Measurements from ENCODE around the gene CHDH.

GRCh38 chr3:53830944-53831343 is 15.3 kb downstream of the CHDH start:
- TF ChIP-seq CTCF (optimal IDR thresholded peaks at IDR 0.05 in 1 of 3, IDR thresholded peaks at IDR 0.05 in 1 of 3, conservative IDR thresholded peaks at IDR 0.05 in 1 of 3; ENCODE audit: extremely low read depth in 1 of 3, insufficient read depth in 2 of 3, low read length in 3 of 3), result no peak
- TF ChIP-seq EZH2 (IDR thresholded peaks at IDR 0.05; ENCODE audit: low read length), result no peak

All from keratinocyte (primary cell).